HEK293 (cell line): ENCODE measurements around the gene C6orf163.
"Not testable (repeated sequence)": the region's sequence is repeated elsewhere in the genome, so short reads cannot be mapped to it uniquely, and the experiment has no call there.

Experiments
- CTCF ChIA-PET: fragments of 350-600 bp; formaldehyde crosslinking; extraction: SDS; loops from one replicate; lab custom pipeline; 2021; ENCODE audit warnings: antibody characterized with exemption; lab: Yijun Ruan, JAX
- POLR2A ChIA-PET: fragments of 300-600 bp; formaldehyde crosslinking; extraction: SDS; loops from one replicate; lab custom pipeline; 2020; ENCODE audit warnings: antibody characterized with exemption, inconsistent platforms; lab: Yijun Ruan, JAX
- H3K27ac ChIP-seq: fragments of 200-500 bp; sonication (Bioruptor generic); 2 replicates; pipeline ENCODE4 v1.5.1; 2014; ENCODE audit warnings: low read depth, low read length, control low read depth, inconsistent platforms; ENCODE audit errors: extremely low read depth
- H3K36me3 ChIP-seq, 2 experiments: fragments of 200-500 bp in 1 of 2; sonication (Bioruptor generic) in 1 of 2; 1 replicate in 1 of 2; 2 replicates in 1 of 2; pipeline ENCODE4 v1.5.1; 2014 to 2017; ENCODE audit warnings: inconsistent platforms in 2 of 2, low read length in 2 of 2; ENCODE audit not compliant: control insufficient read depth in 2 of 2, insufficient read depth in 1 of 2
- H3K4me1 ChIP-seq: fragments of 200-500 bp; sonication (Bioruptor generic); 2 replicates; pipeline ENCODE4 v1.5.1; 2014; ENCODE audit warnings: mild to moderate bottlenecking, low read length, inconsistent platforms; ENCODE audit not compliant: control insufficient read depth, insufficient read depth
- H3K4me3 ChIP-seq: 2 replicates; pipeline ENCODE4 v1.5.1; 2011; ENCODE audit warnings: low read depth, mild to moderate bottlenecking, control low read depth, low read length, moderate library complexity
- H3K9me3 ChIP-seq: fragments of 200-500 bp; sonication (Bioruptor generic); 2 replicates; pipeline ENCODE4 v1.5.1; 2014; ENCODE audit warnings: low read depth, low read length, inconsistent platforms; ENCODE audit not compliant: control insufficient read depth, insufficient read depth
- AEBP2 ChIP-seq: fragments of 450-650 bp; formaldehyde crosslinking; IDR thresholded peaks from 2 replicates; pipeline ENCODE4 v1.5.1; 2016; ENCODE audit warnings: missing biosample characterization, missing genetic modification characterization, borderline replicate concordance
- IKZF3 ChIP-seq: fragments of 450-650 bp; IDR thresholded peaks from 2 replicates; pipeline ENCODE4 v1.5.0; 2018; ENCODE audit warnings: missing biosample characterization, mild to moderate bottlenecking, missing genetic modification characterization, moderate library complexity
- PRDM2 ChIP-seq: fragments of 450-650 bp; formaldehyde crosslinking; IDR thresholded peaks from 2 replicates; pipeline ENCODE4 v1.5.1; 2016; ENCODE audit warnings: missing biosample characterization, missing genetic modification characterization, borderline replicate concordance
- SCRT1 ChIP-seq: fragments of 450-650 bp; formaldehyde crosslinking; IDR thresholded peaks from 2 replicates; pipeline ENCODE4 v1.5.1; 2016; ENCODE audit warnings: missing biosample characterization, missing genetic modification characterization, borderline replicate concordance
- ZBTB1 ChIP-seq: fragments of 450-650 bp; formaldehyde crosslinking; IDR thresholded peaks from 2 replicates; pipeline ENCODE4 v1.5.1; 2016; ENCODE audit warnings: missing biosample characterization, missing genetic modification characterization
- ZBTB48 ChIP-seq: fragments of 450-650 bp; formaldehyde crosslinking; IDR thresholded peaks from 2 replicates; pipeline ENCODE4 v1.5.1; 2016; ENCODE audit warnings: missing biosample characterization, missing genetic modification characterization
- ZNF121 ChIP-seq: fragments of 450-650 bp; formaldehyde crosslinking; IDR thresholded peaks from 2 replicates; pipeline ENCODE4 v1.5.1; 2016; ENCODE audit warnings: missing biosample characterization, missing genetic modification characterization
- ZNF341 ChIP-seq: fragments of 450-650 bp; formaldehyde crosslinking; IDR thresholded peaks from 2 replicates; pipeline ENCODE4; 2016; ENCODE audit warnings: low read depth, missing biosample characterization, missing genetic modification characterization
- ZNF629 ChIP-seq: fragments of 450-650 bp; formaldehyde crosslinking; IDR thresholded peaks from 2 replicates; pipeline ENCODE4 v1.5.1; 2017; ENCODE audit warnings: missing biosample characterization, missing genetic modification characterization
- ZNF654 ChIP-seq: fragments of 450-650 bp; formaldehyde crosslinking; IDR thresholded peaks from 2 replicates; pipeline ENCODE4 v1.5.1; 2016; ENCODE audit warnings: low read depth, missing biosample characterization, missing genetic modification characterization
- ZNF658 ChIP-seq: fragments of 450-650 bp; formaldehyde crosslinking; IDR thresholded peaks from 2 replicates; pipeline ENCODE4; 2016; ENCODE audit warnings: missing biosample characterization, missing genetic modification characterization
- ZNF704 ChIP-seq: fragments of 450-650 bp; formaldehyde crosslinking; IDR thresholded peaks from 2 replicates; pipeline ENCODE4 v1.5.1; 2016; ENCODE audit warnings: missing biosample characterization, missing genetic modification characterization
- ZNF830 ChIP-seq: fragments of 450-650 bp; IDR thresholded peaks from 2 replicates; pipeline ENCODE4 v1.5.0; 2018; ENCODE audit warnings: missing biosample characterization, missing genetic modification characterization, low read depth, mild to moderate bottlenecking, moderate library complexity
- TF ChIP-seq, protein P1 (sequence below): sonication (generic); formaldehyde crosslinking; IDR thresholded peaks from 2 replicates; pipeline ENCODE4 v1.8.1; 2022; ENCODE audit warnings: mild to moderate bottlenecking, moderate library complexity, missing genetic modification reagents
- TF ChIP-seq, protein P2 (sequence below): fragments of 450-650 bp; formaldehyde crosslinking; IDR thresholded peaks from 2 replicates; pipeline ENCODE4 v1.5.1; 2016; ENCODE audit warnings: missing biosample characterization, missing genetic modification characterization

The C6orf163 gene

GRCh38 chr6:87322304-87323212, 22.1 kb upstream of the C6orf163 start, which contains the start of gene SMIM8 (continued):
- TF ChIP-seq ZNF654 (tag by site-specific recombination) (no peak), ZNF830 (no peak), ZNF121 (tag by site-specific recombination) (peak; percentile 63; the same call in 1 of the 2 replicates), ZNF629 (tag by site-specific recombination) (peak; percentile 75), ZNF704 (no peak), ZNF658 (tag by site-specific recombination) (no peak), AEBP2 (tag by site-specific recombination) (no peak), ZBTB48 (tag by site-specific recombination) (peak; percentile 51), SCRT1 (no peak), IKZF3 (no peak), ZNF341 (tag by site-specific recombination) (no peak), PRDM2 (tag by site-specific recombination) (no peak), ZBTB1 (tag by site-specific recombination) (no peak)
- TF ChIP-seq, protein P1, sequence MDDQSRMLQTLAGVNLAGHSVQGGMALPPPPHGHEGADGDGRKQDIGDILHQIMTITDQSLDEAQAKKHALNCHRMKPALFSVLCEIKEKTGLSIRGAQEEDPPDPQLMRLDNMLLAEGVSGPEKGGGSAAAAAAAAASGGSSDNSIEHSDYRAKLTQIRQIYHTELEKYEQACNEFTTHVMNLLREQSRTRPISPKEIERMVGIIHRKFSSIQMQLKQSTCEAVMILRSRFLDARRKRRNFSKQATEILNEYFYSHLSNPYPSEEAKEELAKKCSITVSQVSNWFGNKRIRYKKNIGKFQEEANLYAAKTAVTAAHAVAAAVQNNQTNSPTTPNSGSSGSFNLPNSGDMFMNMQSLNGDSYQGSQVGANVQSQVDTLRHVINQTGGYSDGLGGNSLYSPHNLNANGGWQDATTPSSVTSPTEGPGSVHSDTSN (CRISPR knock-in tag) = 0 out of 2 replicates have a peak, but pooled peaks have one; percentile 65
- TF ChIP-seq, protein P2, sequence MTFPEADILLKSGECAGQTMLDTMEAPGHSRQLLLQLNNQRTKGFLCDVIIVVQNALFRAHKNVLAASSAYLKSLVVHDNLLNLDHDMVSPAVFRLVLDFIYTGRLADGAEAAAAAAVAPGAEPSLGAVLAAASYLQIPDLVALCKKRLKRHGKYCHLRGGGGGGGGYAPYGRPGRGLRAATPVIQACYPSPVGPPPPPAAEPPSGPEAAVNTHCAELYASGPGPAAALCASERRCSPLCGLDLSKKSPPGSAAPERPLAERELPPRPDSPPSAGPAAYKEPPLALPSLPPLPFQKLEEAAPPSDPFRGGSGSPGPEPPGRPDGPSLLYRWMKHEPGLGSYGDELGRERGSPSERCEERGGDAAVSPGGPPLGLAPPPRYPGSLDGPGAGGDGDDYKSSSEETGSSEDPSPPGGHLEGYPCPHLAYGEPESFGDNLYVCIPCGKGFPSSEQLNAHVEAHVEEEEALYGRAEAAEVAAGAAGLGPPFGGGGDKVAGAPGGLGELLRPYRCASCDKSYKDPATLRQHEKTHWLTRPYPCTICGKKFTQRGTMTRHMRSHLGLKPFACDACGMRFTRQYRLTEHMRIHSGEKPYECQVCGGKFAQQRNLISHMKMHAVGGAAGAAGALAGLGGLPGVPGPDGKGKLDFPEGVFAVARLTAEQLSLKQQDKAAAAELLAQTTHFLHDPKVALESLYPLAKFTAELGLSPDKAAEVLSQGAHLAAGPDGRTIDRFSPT = no peak

- H3K27ac ChIP-seq, H3K9me3 ChIP-seq, H3K36me3 ChIP-seq, CTCF ChIA-PET, H3K4me1 ChIP-seq, POLR2A ChIA-PET, H3K4me3 ChIP-seq: not testable (repeated sequence)
These were observed 20.7 kb upstream of the C6orf163 start for GRCh38 chr6:87323880-87324279.
